ENCODE results near the gene ATF7IP.
A peak's percentile ranks its signal among the peaks of the same experiment; 100 is the strongest.
"Not testable (repeated sequence)": the region's sequence is repeated elsewhere in the genome, so short reads cannot be mapped to it uniquely, and the experiment has no call there.

The ATF7IP gene, protein sequence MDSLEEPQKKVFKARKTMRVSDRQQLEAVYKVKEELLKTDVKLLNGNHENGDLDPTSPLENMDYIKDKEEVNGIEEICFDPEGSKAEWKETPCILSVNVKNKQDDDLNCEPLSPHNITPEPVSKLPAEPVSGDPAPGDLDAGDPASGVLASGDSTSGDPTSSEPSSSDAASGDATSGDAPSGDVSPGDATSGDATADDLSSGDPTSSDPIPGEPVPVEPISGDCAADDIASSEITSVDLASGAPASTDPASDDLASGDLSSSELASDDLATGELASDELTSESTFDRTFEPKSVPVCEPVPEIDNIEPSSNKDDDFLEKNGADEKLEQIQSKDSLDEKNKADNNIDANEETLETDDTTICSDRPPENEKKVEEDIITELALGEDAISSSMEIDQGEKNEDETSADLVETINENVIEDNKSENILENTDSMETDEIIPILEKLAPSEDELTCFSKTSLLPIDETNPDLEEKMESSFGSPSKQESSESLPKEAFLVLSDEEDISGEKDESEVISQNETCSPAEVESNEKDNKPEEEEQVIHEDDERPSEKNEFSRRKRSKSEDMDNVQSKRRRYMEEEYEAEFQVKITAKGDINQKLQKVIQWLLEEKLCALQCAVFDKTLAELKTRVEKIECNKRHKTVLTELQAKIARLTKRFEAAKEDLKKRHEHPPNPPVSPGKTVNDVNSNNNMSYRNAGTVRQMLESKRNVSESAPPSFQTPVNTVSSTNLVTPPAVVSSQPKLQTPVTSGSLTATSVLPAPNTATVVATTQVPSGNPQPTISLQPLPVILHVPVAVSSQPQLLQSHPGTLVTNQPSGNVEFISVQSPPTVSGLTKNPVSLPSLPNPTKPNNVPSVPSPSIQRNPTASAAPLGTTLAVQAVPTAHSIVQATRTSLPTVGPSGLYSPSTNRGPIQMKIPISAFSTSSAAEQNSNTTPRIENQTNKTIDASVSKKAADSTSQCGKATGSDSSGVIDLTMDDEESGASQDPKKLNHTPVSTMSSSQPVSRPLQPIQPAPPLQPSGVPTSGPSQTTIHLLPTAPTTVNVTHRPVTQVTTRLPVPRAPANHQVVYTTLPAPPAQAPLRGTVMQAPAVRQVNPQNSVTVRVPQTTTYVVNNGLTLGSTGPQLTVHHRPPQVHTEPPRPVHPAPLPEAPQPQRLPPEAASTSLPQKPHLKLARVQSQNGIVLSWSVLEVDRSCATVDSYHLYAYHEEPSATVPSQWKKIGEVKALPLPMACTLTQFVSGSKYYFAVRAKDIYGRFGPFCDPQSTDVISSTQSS

GRCh38 chr12:14365294-14366208 is at the start of gene ATF7IP:
TSS of gene ATF7IP (plus strand) at chr12:14365682. CDS start at chr12:14423916, 58,234 bp downstream.
- TF ChIP-seq EZH2phosphoT487 (IDR thresholded peaks at IDR 0.05; ENCODE audit: low read depth) (no peak), CTCF (IDR thresholded peaks at IDR 0.05; ENCODE audit: low read depth, low read length) (peak; percentile 67)
- no peaks in the 10 kb centered on the region for H3K9me3 ChIP-seq (ENCODE audit: insufficient read depth, low read length)
- H4K20me1 ChIP-seq (ENCODE audit: insufficient read depth, low read length): no peaks in the 10 kb centered on the region
- peaks cover 31% of the 10 kb centered on the region for H3K36me3 ChIP-seq (replicated peaks; ENCODE audit: low read depth, low read length)
- H3K4me3 ChIP-seq (ENCODE audit: low read length): peak within 1 kb of the TSS; percentile 77
- H3K4me2 ChIP-seq (ENCODE audit: low read length): peak within 1 kb of the TSS; percentile 65
- H3K4me1 ChIP-seq (ENCODE audit: low read length): peaks cover 39% of the 10 kb centered on the region
- no peaks in the 10 kb centered on the region for H3K27me3 ChIP-seq (ENCODE audit: low read depth, low read length)
- H3K79me2 ChIP-seq (ENCODE audit: low read length): peaks cover 45% of the 10 kb centered on the region
- H3K9ac ChIP-seq (ENCODE audit: low read length): peak within 1 kb of the TSS; percentile 81
- peak within 1 kb of the TSS; percentile 95 for H3K27ac ChIP-seq (ENCODE audit: low read length)
- peak within 1 kb of the TSS; percentile 56; the same call in 1 of the 2 replicates for H2AFZ ChIP-seq (ENCODE audit: low read depth, low read length)

DNA sequence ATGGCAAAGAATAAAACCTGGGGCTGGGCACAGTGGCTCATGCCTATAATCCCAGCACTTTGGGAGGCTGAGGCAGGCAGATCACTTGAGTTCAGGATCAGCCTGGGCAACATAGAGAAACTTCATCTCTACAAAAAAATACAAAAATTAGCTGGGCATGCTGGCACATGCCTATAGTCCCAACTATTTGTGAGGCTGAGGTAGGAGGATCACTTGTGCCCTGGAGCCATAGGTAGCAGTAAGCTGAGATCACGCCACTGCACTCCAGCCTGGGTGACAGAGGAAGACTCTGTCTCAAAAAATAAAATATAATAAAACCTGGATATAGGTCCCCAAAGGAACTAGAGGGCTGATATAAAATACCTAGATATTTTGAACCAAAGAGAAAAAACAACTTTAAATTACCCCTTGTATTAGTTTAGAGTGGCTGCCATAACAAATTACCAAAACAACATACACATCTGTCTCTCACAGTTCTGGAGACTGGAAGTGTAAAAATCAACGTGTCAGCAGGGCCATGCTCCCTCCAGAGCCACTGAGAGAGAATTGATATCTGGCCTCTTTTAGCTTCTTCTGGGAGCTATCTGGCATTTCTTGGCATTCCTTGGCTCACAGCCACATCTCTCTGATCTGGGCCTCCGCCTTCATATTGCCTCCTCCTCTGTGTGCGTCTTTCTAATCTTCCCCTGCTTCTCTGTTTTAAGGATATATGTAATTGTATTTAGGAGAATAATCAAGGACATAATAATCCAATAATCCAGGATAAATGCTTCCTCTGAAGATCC is 47.9 kb upstream of the ATF7IP start:
- H4K20me1 ChIP-seq (ENCODE audit: insufficient read depth, low read length): no peaks in the 10 kb centered on the region
- no peaks in the 10 kb centered on the region for H3K79me2 ChIP-seq (ENCODE audit: low read length)
- peaks cover 14% of the 10 kb centered on the region for H3K4me1 ChIP-seq (ENCODE audit: low read length)
- no peak overlapping the region for H3K27ac ChIP-seq (ENCODE audit: low read length)
- H3K36me3 ChIP-seq (replicated peaks; ENCODE audit: low read depth, low read length): peaks cover 17% of the 10 kb centered on the region
- H3K9ac ChIP-seq (ENCODE audit: low read length): no peak overlapping the region
- TF ChIP-seq CTCF (IDR thresholded peaks at IDR 0.05; ENCODE audit: low read depth, low read length): no peak
- TF ChIP-seq EZH2phosphoT487 (IDR thresholded peaks at IDR 0.05; ENCODE audit: low read depth): no peak
- H2AFZ ChIP-seq (ENCODE audit: low read depth, low read length): no peak overlapping the region
- H3K4me2 ChIP-seq (ENCODE audit: low read length): no peak overlapping the region
- no peak overlapping the region for H3K4me3 ChIP-seq (ENCODE audit: low read length)
- peaks cover 16% of the 10 kb centered on the region; the same call in 1 of the 2 replicates for H3K9me3 ChIP-seq (ENCODE audit: insufficient read depth, low read length)
- H3K27me3 ChIP-seq (ENCODE audit: low read depth, low read length): no peaks in the 10 kb centered on the region

DNA sequence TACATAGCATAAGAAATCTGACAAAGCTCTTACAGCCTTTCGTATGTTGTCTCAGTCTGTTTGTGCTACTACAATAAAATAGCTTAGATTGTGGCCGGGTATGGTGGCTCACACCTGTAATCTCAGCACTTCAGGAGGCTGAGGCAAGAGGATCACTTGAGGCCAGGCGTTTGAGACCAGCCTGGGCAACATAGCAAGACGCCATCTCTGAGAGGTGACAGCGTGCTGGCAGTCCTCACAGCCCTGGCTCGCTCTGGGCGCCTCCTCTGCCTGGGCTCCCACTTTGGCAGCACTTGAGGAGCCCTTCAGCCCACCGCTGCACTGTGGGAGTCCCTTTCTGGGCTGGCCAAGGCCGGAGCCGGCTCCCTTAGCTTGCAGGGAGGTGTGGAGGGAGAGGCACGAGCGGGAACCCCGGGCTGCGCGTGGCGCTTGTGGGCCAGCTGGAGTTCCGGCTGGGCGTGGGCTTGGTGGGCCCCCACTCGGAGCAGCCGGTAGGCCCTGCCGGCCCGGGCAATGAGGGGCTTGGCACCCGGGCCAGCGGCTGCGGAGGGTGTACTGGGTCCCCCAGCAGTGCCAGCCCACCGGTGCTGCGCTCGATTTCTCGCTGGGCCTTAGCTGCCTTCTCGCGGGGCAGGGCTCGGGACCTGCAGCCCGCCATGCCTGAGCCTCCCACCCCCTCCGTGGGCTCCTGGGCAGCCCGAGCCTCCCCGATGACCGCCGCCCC is 45.6 kb upstream of the ATF7IP start:
- not testable (repeated sequence) for H3K79me2 ChIP-seq (ENCODE audit: low read length); H3K9ac ChIP-seq (ENCODE audit: low read length); H3K27ac ChIP-seq (ENCODE audit: low read length); H4K20me1 ChIP-seq (ENCODE audit: insufficient read depth, low read length); H2AFZ ChIP-seq (ENCODE audit: low read depth, low read length); H3K4me2 ChIP-seq (ENCODE audit: low read length); H3K27me3 ChIP-seq (ENCODE audit: low read depth, low read length); H3K9me3 ChIP-seq (ENCODE audit: insufficient read depth, low read length); H3K4me1 ChIP-seq (ENCODE audit: low read length); H3K36me3 ChIP-seq (replicated peaks; ENCODE audit: low read depth, low read length); H3K4me3 ChIP-seq (ENCODE audit: low read length)

All from OCI-LY3 (cell line).